Measurements from ENCODE around the gene C12orf75. TPM values are rescaled to one million over a fixed set of nuclear protein-coding genes. Genes with fewer than 3 reads are reported as not detected.

The C12orf75 gene
- total and polyA plus RNA-seq, 2 of the 13 experiments (the other 11 are each of a cell fraction or from before 2014, with no cell fraction given) = 16.1 to 19.8 TPM

DNA sequence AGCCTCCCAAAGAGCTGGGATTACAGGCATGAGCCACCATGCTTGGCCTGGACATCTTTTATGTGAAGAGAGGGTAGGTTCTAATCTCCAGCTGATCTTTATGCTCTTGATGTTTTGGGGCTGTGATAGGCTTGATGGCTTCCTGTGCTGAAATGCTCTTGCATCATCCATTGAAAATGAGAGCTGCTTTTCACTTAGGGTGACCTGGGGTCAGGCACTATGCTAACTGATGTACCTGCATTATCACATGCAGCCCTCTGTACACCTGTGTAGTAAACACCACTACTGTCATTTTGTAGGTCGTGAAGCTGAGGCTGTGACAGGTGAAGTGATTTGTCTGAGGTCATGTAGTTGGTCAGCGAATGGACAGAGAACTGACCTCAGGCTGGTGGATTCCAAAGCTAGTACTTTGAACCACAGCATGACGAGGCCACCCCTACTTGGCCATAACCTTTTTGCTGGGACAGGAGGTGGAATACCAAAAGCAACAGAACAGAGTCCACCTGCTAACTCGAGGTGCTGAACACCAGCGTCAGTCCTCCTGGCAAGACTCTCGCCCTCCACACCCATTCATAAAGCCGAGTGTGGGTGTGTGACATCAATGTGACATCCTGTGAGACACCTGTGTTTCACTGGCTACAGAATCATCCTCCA lies 69.1 kb downstream of the C12orf75 start (continued):
- peak; percentile 99 for TF ChIP-seq SNAPC4 (CRISPR knock-in tag; IDR thresholded peaks at IDR 0.05)
- TF ChIP-seq ATF7-NPFF (CRISPR knock-in tag; IDR thresholded peaks at IDR 0.05; ENCODE audit: low read depth) = no peak
- no peak for TF ChIP-seq ZSCAN22 (CRISPR knock-in tag; IDR thresholded peaks at IDR 0.05)
- TF ChIP-seq ZKSCAN1 (IDR thresholded peaks at IDR 0.05; ENCODE audit: low read length) = no peak
- no peak for TF ChIP-seq THYN1 (CRISPR knock-in tag; IDR thresholded peaks at IDR 0.05; ENCODE audit: borderline replicate concordance, low read depth)
- TF ChIP-seq, protein P1, sequence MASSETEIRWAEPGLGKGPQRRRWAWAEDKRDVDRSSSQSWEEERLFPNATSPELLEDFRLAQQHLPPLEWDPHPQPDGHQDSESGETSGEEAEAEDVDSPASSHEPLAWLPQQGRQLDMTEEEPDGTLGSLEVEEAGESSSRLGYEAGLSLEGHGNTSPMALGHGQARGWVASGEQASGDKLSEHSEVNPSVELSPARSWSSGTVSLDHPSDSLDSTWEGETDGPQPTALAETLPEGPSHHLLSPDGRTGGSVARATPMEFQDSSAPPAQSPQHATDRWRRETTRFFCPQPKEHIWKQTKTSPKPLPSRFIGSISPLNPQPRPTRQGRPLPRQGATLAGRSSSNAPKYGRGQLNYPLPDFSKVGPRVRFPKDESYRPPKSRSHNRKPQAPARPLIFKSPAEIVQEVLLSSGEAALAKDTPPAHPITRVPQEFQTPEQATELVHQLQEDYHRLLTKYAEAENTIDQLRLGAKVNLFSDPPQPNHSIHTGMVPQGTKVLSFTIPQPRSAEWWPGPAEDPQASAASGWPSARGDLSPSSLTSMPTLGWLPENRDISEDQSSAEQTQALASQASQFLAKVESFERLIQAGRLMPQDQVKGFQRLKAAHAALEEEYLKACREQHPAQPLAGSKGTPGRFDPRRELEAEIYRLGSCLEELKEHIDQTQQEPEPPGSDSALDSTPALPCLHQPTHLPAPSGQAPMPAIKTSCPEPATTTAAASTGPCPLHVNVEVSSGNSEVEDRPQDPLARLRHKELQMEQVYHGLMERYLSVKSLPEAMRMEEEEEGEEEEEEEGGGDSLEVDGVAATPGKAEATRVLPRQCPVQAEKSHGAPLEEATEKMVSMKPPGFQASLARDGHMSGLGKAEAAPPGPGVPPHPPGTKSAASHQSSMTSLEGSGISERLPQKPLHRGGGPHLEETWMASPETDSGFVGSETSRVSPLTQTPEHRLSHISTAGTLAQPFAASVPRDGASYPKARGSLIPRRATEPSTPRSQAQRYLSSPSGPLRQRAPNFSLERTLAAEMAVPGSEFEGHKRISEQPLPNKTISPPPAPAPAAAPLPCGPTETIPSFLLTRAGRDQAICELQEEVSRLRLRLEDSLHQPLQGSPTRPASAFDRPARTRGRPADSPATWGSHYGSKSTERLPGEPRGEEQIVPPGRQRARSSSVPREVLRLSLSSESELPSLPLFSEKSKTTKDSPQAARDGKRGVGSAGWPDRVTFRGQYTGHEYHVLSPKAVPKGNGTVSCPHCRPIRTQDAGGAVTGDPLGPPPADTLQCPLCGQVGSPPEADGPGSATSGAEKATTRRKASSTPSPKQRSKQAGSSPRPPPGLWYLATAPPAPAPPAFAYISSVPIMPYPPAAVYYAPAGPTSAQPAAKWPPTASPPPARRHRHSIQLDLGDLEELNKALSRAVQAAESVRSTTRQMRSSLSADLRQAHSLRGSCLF (CRISPR knock-in tag; IDR thresholded peaks at IDR 0.05; ENCODE audit: borderline replicate concordance) = no peak
- no peak for TF ChIP-seq ZNF761 (CRISPR knock-in tag; conservative IDR thresholded peaks at IDR 0.05)
- TF ChIP-seq FOXA3 (CRISPR knock-in tag; IDR thresholded peaks at IDR 0.05) = no peak
- TF ChIP-seq ZSCAN12 (CRISPR knock-in tag; IDR thresholded peaks at IDR 0.05) = no peak
- no peak for TF ChIP-seq UBTF (CRISPR knock-in tag; IDR thresholded peaks at IDR 0.05)
- no peak for TF ChIP-seq ZNF30 (CRISPR knock-in tag; IDR thresholded peaks at IDR 0.05)
- TF ChIP-seq ZNF329 (CRISPR knock-in tag; IDR thresholded peaks at IDR 0.05; ENCODE audit: low read depth) = no peak
- no peak for TF ChIP-seq CBFB (CRISPR knock-in tag; IDR thresholded peaks at IDR 0.05)

All from HepG2 (cell line).